Measurements from ENCODE around the gene CRCP. TPM values are rescaled to one million over a fixed set of nuclear protein-coding genes. Genes with fewer than 3 reads are reported as not detected.

The CRCP gene
- total and polyA plus RNA-seq, 2 of the 13 experiments (the other 11 are each of a cell fraction or from before 2014, with no cell fraction given), result 22.7 to 31.0 TPM

DNA sequence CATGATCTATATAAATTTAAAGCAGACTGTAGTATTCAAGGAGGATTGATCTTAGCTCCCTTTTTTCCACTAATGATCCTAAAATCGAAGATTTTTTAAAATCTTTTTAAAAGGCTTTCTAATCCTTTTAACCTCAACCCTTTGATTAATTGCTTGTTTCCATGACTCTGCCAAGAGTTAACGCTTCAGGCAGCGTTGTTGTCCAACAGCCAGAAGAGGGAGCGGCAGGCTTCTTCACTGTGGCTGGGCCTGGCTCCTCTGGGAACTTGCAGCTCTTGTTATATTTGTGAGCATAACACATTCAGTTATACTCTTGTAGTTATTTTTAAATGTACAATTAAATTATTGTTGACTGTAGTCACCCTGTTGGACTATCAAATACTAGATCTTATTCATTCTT, 26.3 kb downstream of the CRCP start (continued):
- TF ChIP-seq SOX5 (CRISPR knock-in tag; IDR thresholded peaks at IDR 0.05; ENCODE audit: borderline replicate concordance), result peak; percentile 14; the same call in 1 of the 2 replicates
- no peak for TF ChIP-seq SRSF1 (optimal IDR thresholded peaks at IDR 0.05; ENCODE audit: low read depth, low read length)
- TF ChIP-seq TRAFD1 (CRISPR knock-in tag; IDR thresholded peaks at IDR 0.05; ENCODE audit: borderline replicate concordance), result no peak
- TF ChIP-seq FOXM1 (CRISPR knock-in tag; IDR thresholded peaks at IDR 0.05), result no peak
- TF ChIP-seq ZNF652 (CRISPR knock-in tag; IDR thresholded peaks at IDR 0.05; ENCODE audit: borderline replicate concordance, low read depth), result peak; percentile 60; the same call in 1 of the 2 replicates
- 0 out of 2 replicates have a peak, but pooled peaks have one; percentile 3 for TF ChIP-seq RARA (CRISPR knock-in tag; IDR thresholded peaks at IDR 0.05)
- no peak for TF ChIP-seq SNAI1 (CRISPR knock-in tag; IDR thresholded peaks at IDR 0.05; ENCODE audit: borderline replicate concordance)
- TF ChIP-seq MIER3 (CRISPR knock-in tag; IDR thresholded peaks at IDR 0.05; ENCODE audit: borderline replicate concordance), result no peak
- no peak for TF ChIP-seq PATZ1 (CRISPR knock-in tag; IDR thresholded peaks at IDR 0.05)
- peak; percentile 56; the same call in 1 of the 2 replicates for TF ChIP-seq RAD21 (CRISPR knock-in tag; IDR thresholded peaks at IDR 0.05)
- no peak for TF ChIP-seq CEBPZ (IDR thresholded peaks at IDR 0.05; ENCODE audit: low read length)
- TF ChIP-seq ETV6 (CRISPR knock-in tag; conservative IDR thresholded peaks at IDR 0.05), result no peak
- TF ChIP-seq ZNF597 (CRISPR knock-in tag; IDR thresholded peaks at IDR 0.05), result no peak
- TF ChIP-seq KLF6 (CRISPR knock-in tag; IDR thresholded peaks at IDR 0.05), result no peak
- TF ChIP-seq, protein P1, sequence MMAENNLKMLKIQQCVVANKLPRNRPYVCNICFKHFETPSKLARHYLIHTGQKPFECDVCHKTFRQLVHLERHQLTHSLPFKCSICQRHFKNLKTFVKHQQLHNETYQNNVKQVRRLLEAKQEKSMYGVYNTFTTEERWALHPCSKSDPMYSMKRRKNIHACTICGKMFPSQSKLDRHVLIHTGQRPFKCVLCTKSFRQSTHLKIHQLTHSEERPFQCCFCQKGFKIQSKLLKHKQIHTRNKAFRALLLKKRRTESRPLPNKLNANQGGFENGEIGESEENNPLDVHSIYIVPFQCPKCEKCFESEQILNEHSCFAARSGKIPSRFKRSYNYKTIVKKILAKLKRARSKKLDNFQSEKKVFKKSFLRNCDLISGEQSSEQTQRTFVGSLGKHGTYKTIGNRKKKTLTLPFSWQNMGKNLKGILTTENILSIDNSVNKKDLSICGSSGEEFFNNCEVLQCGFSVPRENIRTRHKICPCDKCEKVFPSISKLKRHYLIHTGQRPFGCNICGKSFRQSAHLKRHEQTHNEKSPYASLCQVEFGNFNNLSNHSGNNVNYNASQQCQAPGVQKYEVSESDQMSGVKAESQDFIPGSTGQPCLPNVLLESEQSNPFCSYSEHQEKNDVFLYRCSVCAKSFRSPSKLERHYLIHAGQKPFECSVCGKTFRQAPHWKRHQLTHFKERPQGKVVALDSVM (CRISPR knock-in tag; IDR thresholded peaks at IDR 0.05), result no peak
- TF ChIP-seq GPN1 (CRISPR knock-in tag; IDR thresholded peaks at IDR 0.05; ENCODE audit: borderline replicate concordance), result no peak

All from HepG2 (cell line).